Endothelial cell of umbilical vein (primary cell): ENCODE data around the gene BRSK2. TPM values are rescaled to one million over a fixed set of nuclear protein-coding genes. Genes with fewer than 3 reads are reported as not detected.
"Not testable (repeated sequence)": the region's sequence is repeated elsewhere in the genome, so short reads cannot be mapped to it uniquely, and the experiment has no call there.

ENCODE experiments used
- BruUV-seq: library from RNA; stranded (reverse); fragments of 400-500 nt; replicated peaks from 2 replicates; lab custom pipeline; 2021; lab: Mats Ljungman, UMichigan
- CTCF ChIA-PET: fragments of 300-600, 350-600 bp; sonication (Branson Sonifier 250); formaldehyde crosslinking; loops from one replicate; lab custom pipeline; 2021; ENCODE audit warnings: antibody characterized with exemption, inconsistent platforms; lab: Charles Lee
- POLR2A ChIA-PET: fragments of 300-600, 350-600 bp; sonication (Branson Sonifier 250); formaldehyde crosslinking; loops from one replicate; lab custom pipeline; 2021; ENCODE audit warnings: antibody characterized with exemption, inconsistent platforms; lab: Charles Lee
- DNase-seq: peaks from one replicate; pipeline ENCODE4 v3.0.0-alpha.2; 2011; ENCODE audit warnings: low read depth, low spot score
- FAIRE-seq: peaks from 2 replicates; lab custom pipeline; 2011; peaks lifted over from hg19 to GRCh38; lab: Jason Lieb, UNC
- H2AFZ ChIP-seq: 2 replicates; pipeline ENCODE4 v1.6.0; 2012; ENCODE audit warnings: low read depth, low read length, control low read depth, inconsistent platforms
- H3K27ac ChIP-seq: 2 replicates; pipeline ENCODE4 v1.5.1; 2011; ENCODE audit warnings: low read depth, mild to moderate bottlenecking, control low read depth, low read length, moderate library complexity; ENCODE audit not compliant: insufficient read depth
- H3K27me3 ChIP-seq, 2 experiments: 2 replicates each; pipeline versions ENCODE4 v1.6.0 to v1.6.1; 2011; ENCODE audit warnings: low read length in 2 of 2, mixed read lengths in 1 of 2; ENCODE audit not compliant: control insufficient read depth in 2 of 2, insufficient read depth in 2 of 2
- H3K36me3 ChIP-seq, 2 experiments: 2 replicates in 1 of 2; 3 replicates in 1 of 2; pipeline ENCODE4 v1.5.1; 2011; ENCODE audit warnings: low read length in 2 of 2, mild to moderate bottlenecking in 1 of 2, moderate library complexity in 1 of 2; ENCODE audit not compliant: control insufficient read depth in 2 of 2, insufficient read depth in 2 of 2; ENCODE audit errors: extremely low read depth in 1 of 2
- H3K4me1 ChIP-seq: 3 replicates; pipeline ENCODE4 v1.5.1; 2011; ENCODE audit warnings: mild to moderate bottlenecking, low read length; ENCODE audit not compliant: control insufficient read depth, insufficient read depth; ENCODE audit errors: extremely low read depth
- H3K4me2 ChIP-seq: 2 replicates; pipeline ENCODE4 v1.6.1; 2011; ENCODE audit warnings: low read length, control low read depth, mixed read lengths; ENCODE audit not compliant: insufficient read depth
- H3K4me3 ChIP-seq, 3 experiments: fragments of 200-600 bp in 1 of 3; sonication (generic), shearing (Covaris generic) in 1 of 3; replicated peaks in 1 of 3; 2 replicates each; pipeline ENCODE4 v1.5.1; 2011 to 2016; ENCODE audit warnings: control low read depth in 3 of 3, low read length in 3 of 3, mild to moderate bottlenecking in 2 of 3, inconsistent platforms in 1 of 3, low read depth in 1 of 3, moderate library complexity in 1 of 3; ENCODE audit not compliant: insufficient read depth in 1 of 3
- H3K79me2 ChIP-seq: 2 replicates; pipeline ENCODE4 v1.6.0; 2012; ENCODE audit warnings: low read length, inconsistent platforms; ENCODE audit not compliant: control insufficient read depth, insufficient read depth
- H3K9ac ChIP-seq: replicated peaks from 2 replicates; pipeline ENCODE3; 2011; ENCODE audit warnings: low read length, control low read depth; ENCODE audit not compliant: insufficient read depth; ENCODE audit errors: extremely low read depth
- H3K9me1 ChIP-seq: replicated peaks from 3 replicates; pipeline ENCODE4 v1.6.0; 2011; ENCODE audit warnings: mild to moderate bottlenecking, low read length; ENCODE audit not compliant: control insufficient read depth, insufficient read depth; ENCODE audit errors: extremely low read depth
- H3K9me3 ChIP-seq: replicated peaks from 2 replicates; pipeline ENCODE4 v1.5.1; 2012; ENCODE audit warnings: low read length, inconsistent platforms; ENCODE audit not compliant: control insufficient read depth, insufficient read depth
- H4K20me1 ChIP-seq: replicated peaks from 2 replicates; pipeline ENCODE3; 2011; ENCODE audit warnings: mild to moderate bottlenecking, low read length; ENCODE audit not compliant: control insufficient read depth, insufficient read depth; ENCODE audit errors: extremely low read depth
- EZH2 ChIP-seq: IDR thresholded peaks from 2 replicates; pipeline ENCODE4 v1.6.1; 2012; ENCODE audit warnings: borderline replicate concordance, low read depth, mild to moderate bottlenecking, moderate library complexity, low read length, inconsistent platforms; ENCODE audit not compliant: severe bottlenecking
- FOS ChIP-seq: IDR thresholded peaks from 2 replicates; pipeline ENCODE4 v1.6.1; 2011; ENCODE audit warnings: mild to moderate bottlenecking, low read length, moderate library complexity, borderline replicate concordance; ENCODE audit not compliant: insufficient read depth
- GATA2 ChIP-seq: IDR thresholded peaks from 2 replicates; pipeline ENCODE4 v1.7.0; 2011; ENCODE audit warnings: low read depth, mild to moderate bottlenecking, moderate library complexity, mixed read lengths, low read length; ENCODE audit not compliant: insufficient read length, insufficient read depth
- JUN ChIP-seq: IDR thresholded peaks from 2 replicates; pipeline ENCODE4 v1.6.1; 2011; ENCODE audit warnings: borderline replicate concordance, low read depth; ENCODE audit not compliant: insufficient read length, insufficient read depth
- POLR2AphosphoS5 ChIP-seq: IDR thresholded peaks from 2 replicates; pipeline ENCODE4 v1.6.1; 2012; ENCODE audit warnings: low read depth, mild to moderate bottlenecking, control low read depth, low read length, moderate library complexity; ENCODE audit not compliant: insufficient read depth
- dilution Hi-C: fragments of 300-500 bp; cut with MboI; formaldehyde crosslinking; loops from one replicate; pipeline ENCODE4 v1.15.0; 2019; ENCODE audit warnings: low sequenced_read_pairs; ENCODE audit not compliant: extremely low pct_ligation_motif_present
- intact Hi-C: fragments of 100-400 bp; cut with micrococcal nuclease; formaldehyde crosslinking; loops from one replicate; pipeline ENCODE4 v1.10.0; 2022
- polyA plus RNA-seq, 4 experiments: library from polyadenylated mRNA; depleted of rRNA in 3 of 4; stranded (reverse) in 3 of 4; unstranded in 1 of 4; fragments of >200 nt; gene quantifications; 2 replicates each; pipeline versions ENCODE4 v1.2.1 to v1.2.3, GENCODE V29; 2011 to 2012; ENCODE audit warnings: missing spikeins in 1 of 4
- total RNA-seq: library from RNA; stranded (reverse); gene quantifications from 2 replicates; pipeline ENCODE4 v1.2.3, GENCODE V29; 2021
- TF ChIP-seq, protein P1 (sequence below), 2 donors: IDR thresholded peaks; 1 replicate in 1 of 2; 2 replicates in 1 of 2; pipeline ENCODE4 v1.5.1; 2011; ENCODE audit warnings: low read length in 2 of 2, mild to moderate bottlenecking in 2 of 2, moderate library complexity in 2 of 2, control low read depth in 1 of 2, inconsistent platforms in 1 of 2, low read depth in 1 of 2; ENCODE audit not compliant: insufficient read depth in 1 of 2; ENCODE audit errors: extremely low read depth in 1 of 2

The BRSK2 gene
- total and polyA plus RNA-seq, 2 donors (not counting 3 experiments of a cell fraction or from before 2014, with no cell fraction given): 0.08 to 0.20 TPM

DNA sequence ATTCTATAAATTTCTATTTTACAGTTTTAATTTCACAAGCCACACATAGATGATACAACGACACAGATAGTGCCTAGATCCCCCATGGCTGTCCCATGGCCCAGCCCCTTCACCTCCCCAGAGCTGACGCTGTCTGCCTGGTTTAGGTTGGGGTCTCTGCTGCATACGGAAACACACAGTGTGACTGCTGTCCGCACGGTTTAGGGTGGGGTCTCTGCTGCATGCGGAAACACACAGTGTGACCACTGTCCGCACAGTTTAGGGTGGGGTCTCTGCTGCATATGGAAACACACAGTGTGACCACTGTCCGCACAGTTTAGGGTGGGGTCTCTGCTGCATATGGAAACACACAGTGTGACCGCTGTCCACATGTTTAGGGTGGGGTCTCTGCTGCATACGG is 48.5 kb upstream of the BRSK2 start:
- H4K20me1 ChIP-seq, FAIRE-seq, BruUV-seq, dilution Hi-C loops, H3K36me3 ChIP-seq, H3K4me3 ChIP-seq, H3K27me3 ChIP-seq, POLR2A ChIA-PET, H3K4me1 ChIP-seq, H3K79me2 ChIP-seq, H2AFZ ChIP-seq, CTCF ChIA-PET, intact Hi-C loops, H3K9me3 ChIP-seq, H3K9me1 ChIP-seq, H3K4me2 ChIP-seq, DNase-seq, H3K9ac ChIP-seq, H3K27ac ChIP-seq: not testable (repeated sequence)

DNA sequence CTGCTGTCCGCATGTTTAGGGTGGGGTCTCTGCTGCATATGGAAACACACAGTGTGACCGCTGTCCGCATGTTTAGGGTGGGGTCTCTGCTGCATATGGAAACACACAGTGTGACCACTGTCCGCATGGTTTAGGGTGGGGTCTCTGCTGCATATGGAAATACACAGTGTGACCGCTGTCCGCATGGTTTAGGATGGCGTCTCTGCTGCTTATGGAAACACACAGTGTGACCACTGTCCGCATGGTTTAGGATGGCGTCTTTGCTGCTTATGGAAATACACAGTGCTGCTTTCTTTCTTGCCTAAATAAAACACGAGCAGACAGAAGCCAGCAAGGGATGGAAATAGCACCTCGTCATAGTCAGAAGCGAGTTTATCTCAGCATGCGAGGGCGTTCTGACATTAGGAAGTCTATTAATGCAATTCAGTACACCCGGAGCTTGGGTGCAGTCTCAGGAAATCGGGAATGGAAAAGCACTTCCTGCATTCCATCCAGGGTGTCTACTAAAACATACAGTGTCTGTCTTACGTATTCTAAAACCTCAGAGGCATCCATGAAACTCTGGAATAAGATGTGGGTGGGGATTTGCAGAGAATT is 47.7 kb upstream of the BRSK2 start:
- no peaks in the 10 kb centered on the region for H3K9me1 ChIP-seq
- peak; percentile 77 for FAIRE-seq
- H3K27ac ChIP-seq: no peak overlapping the region
- POLR2A ChIA-PET: no interaction called here
- dilution Hi-C loops: no loop called here
- H3K36me3 ChIP-seq: no peaks in the 10 kb centered on the region
- no TSS peak for BruUV-seq
- no peaks in the 10 kb centered on the region for H4K20me1 ChIP-seq
- intact Hi-C loops: no loop called here
- H3K9me3 ChIP-seq: no peaks in the 10 kb centered on the region
- no peaks in the 10 kb centered on the region for H3K4me1 ChIP-seq
- no peak overlapping the region for H3K9ac ChIP-seq
- no peak overlapping the region for H3K4me2 ChIP-seq
- no peaks in the 10 kb centered on the region for H3K79me2 ChIP-seq
- no peak overlapping the region for H3K4me3 ChIP-seq
- no peaks in the 10 kb centered on the region for H3K27me3 ChIP-seq
- DNase-seq: no peak
- TF ChIP-seq EZH2 (no peak), POLR2AphosphoS5 (no peak), FOS (no peak), JUN (no peak), GATA2 (no peak)
- TF ChIP-seq, protein P1, sequence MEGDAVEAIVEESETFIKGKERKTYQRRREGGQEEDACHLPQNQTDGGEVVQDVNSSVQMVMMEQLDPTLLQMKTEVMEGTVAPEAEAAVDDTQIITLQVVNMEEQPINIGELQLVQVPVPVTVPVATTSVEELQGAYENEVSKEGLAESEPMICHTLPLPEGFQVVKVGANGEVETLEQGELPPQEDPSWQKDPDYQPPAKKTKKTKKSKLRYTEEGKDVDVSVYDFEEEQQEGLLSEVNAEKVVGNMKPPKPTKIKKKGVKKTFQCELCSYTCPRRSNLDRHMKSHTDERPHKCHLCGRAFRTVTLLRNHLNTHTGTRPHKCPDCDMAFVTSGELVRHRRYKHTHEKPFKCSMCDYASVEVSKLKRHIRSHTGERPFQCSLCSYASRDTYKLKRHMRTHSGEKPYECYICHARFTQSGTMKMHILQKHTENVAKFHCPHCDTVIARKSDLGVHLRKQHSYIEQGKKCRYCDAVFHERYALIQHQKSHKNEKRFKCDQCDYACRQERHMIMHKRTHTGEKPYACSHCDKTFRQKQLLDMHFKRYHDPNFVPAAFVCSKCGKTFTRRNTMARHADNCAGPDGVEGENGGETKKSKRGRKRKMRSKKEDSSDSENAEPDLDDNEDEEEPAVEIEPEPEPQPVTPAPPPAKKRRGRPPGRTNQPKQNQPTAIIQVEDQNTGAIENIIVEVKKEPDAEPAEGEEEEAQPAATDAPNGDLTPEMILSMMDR (IDR thresholded peaks at IDR 0.05; ENCODE audit: extremely low read depth in 1 of 2, insufficient read depth in 1 of 2, low read depth in 1 of 2, low read length in 2 of 2): no peak
- CTCF ChIA-PET: interaction anchor here (1.4 kb wide), 1 partner anchor 9 kb away, joined by 4 read pairs; no protein-coding TSS in a partner anchor
- H2AFZ ChIP-seq: no peak overlapping the region
